CD4-positive, alpha-beta T cell treated with Interleukin-4 for 4 hours (primary cell): ENCODE data around the gene BCO2.

ENCODE experiments used
- DNase-seq: peaks from one replicate; pipeline ENCODE4 v3.0.0-alpha.2; 2020

The BCO2 gene

GRCh38 chr11:112219476-112220232 lies 44.3 kb downstream of the BCO2 start:
- peak; percentile 74 for DNase-seq

- DNase-seq = no peak
Measured at GRCh38 chr11:112221274-112221835, 46.0 kb downstream of the BCO2 start.

- no peak for DNase-seq
Measured at GRCh38 chr11:112222303-112222702, 47.0 kb downstream of the BCO2 start.

GRCh38 chr11:112223121-112223520 lies 47.8 kb downstream of the BCO2 start:
- no peak for DNase-seq

GRCh38 chr11:112223754-112224532 lies 48.6 kb downstream of the BCO2 start:
- DNase-seq = no peak

- DNase-seq = no peak
Measured at GRCh38 chr11:112225753-112226061, 50.4 kb downstream of the BCO2 start.

GRCh38 chr11:112226062-112226830 lies 50.9 kb downstream of the BCO2 start, which contains the start of gene PTS:
Gene PTS (plus strand): TSS chr11:112226428. CDS start chr11:112226444, 16 bp downstream.
- DNase-seq = peak; percentile 82

- no peak for DNase-seq
Measured at GRCh38 chr11:112226831-112227401, 51.6 kb downstream of the BCO2 start.

GRCh38 chr11:112227471-112227870 lies 52.2 kb downstream of the BCO2 start:
- DNase-seq = no peak

GRCh38 chr11:112228706-112229105 lies 53.4 kb downstream of the BCO2 start:
- no peak for DNase-seq

GRCh38 chr11:112229159-112229558 lies 53.8 kb downstream of the BCO2 start:
- no peak for DNase-seq

- no peak for DNase-seq
Measured at GRCh38 chr11:112229746-112230433, 54.6 kb downstream of the BCO2 start.

GRCh38 chr11:112231952-112232351 lies 56.6 kb downstream of the BCO2 start:
- no peak for DNase-seq

- DNase-seq = no peak
Measured at GRCh38 chr11:112235750-112236390, 60.6 kb downstream of the BCO2 start.

GRCh38 chr11:112237451-112237850 lies 62.1 kb downstream of the BCO2 start:
- DNase-seq = no peak

GRCh38 chr11:112238041-112238440 lies 62.7 kb downstream of the BCO2 start:
- DNase-seq = no peak

GRCh38 chr11:112241486-112241885 lies 66.2 kb downstream of the BCO2 start:
- DNase-seq = no peak

GRCh38 chr11:112247201-112247600 lies 71.9 kb downstream of the BCO2 start:
- DNase-seq = no peak

- DNase-seq = no peak
Measured at GRCh38 chr11:112248201-112248600, 72.9 kb downstream of the BCO2 start.

- DNase-seq = no peak
Measured at GRCh38 chr11:112249871-112250610, 74.7 kb downstream of the BCO2 start.
